ENCODE data around the gene ANO1.

ANO1 gene

DNA sequence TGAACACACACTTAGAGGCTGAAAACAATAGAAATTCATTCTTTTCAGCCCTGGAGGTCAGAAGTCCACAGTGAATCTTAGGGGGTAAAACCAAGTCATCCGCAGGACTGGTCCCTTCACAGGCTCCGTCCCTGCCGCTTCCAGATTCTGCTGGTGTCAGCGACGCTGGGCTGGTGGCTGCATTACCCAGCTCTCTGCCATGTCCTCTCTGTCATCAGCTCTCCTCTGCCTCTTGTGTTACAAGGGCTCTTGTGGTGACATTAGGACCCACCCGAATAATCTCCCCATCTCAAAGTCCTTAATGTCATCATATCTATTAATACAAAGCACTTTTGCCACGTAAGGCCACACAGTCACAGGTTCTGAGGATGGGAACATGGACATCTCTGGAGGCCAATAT, 47.7 kb upstream of the ANO1 start:
- Histone ChIP-seq H3K36me3 (ENCODE audit: insufficient read depth, low read length) (no peaks in the 10 kb centered on the region), H3K27me3 (ENCODE audit: insufficient read depth, low read length) (no peaks in the 10 kb centered on the region; the same call in 1 of the 2 replicates), H3K4me2 (ENCODE audit: low read length) (no peak overlapping the region), H3K9me3 (ENCODE audit: low read length) (no peaks in the 10 kb centered on the region), H4K20me1 (ENCODE audit: insufficient read depth, low read length) (no peaks in the 10 kb centered on the region), H3K9ac (ENCODE audit: low read length) (no peak overlapping the region), H3F3A (ENCODE audit: insufficient read depth, low read length) (no peaks in the 10 kb centered on the region), H3K4me1 (ENCODE audit: insufficient read depth, low read length, severe bottlenecking) (no peaks in the 10 kb centered on the region), H3K27ac (ENCODE audit: low read depth, low read length, poor library complexity, severe bottlenecking) (no peak overlapping the region), H3K9me2 (ENCODE audit: low read depth, low read length) (no peaks in the 10 kb centered on the region), H2AFZ (ENCODE audit: low read length) (no peak overlapping the region), H3K4me3 (ENCODE audit: low read depth, low read length, poor library complexity, severe bottlenecking) (no peak overlapping the region), H3K79me2 (ENCODE audit: insufficient read depth, low read length) (no peaks in the 10 kb centered on the region)
- TF ChIP-seq EZH2 (IDR thresholded peaks at IDR 0.05; ENCODE audit: borderline replicate concordance, low read length) = no peak
- no peak for TF ChIP-seq CTCF (IDR thresholded peaks at IDR 0.05; ENCODE audit: low read length)

DNA sequence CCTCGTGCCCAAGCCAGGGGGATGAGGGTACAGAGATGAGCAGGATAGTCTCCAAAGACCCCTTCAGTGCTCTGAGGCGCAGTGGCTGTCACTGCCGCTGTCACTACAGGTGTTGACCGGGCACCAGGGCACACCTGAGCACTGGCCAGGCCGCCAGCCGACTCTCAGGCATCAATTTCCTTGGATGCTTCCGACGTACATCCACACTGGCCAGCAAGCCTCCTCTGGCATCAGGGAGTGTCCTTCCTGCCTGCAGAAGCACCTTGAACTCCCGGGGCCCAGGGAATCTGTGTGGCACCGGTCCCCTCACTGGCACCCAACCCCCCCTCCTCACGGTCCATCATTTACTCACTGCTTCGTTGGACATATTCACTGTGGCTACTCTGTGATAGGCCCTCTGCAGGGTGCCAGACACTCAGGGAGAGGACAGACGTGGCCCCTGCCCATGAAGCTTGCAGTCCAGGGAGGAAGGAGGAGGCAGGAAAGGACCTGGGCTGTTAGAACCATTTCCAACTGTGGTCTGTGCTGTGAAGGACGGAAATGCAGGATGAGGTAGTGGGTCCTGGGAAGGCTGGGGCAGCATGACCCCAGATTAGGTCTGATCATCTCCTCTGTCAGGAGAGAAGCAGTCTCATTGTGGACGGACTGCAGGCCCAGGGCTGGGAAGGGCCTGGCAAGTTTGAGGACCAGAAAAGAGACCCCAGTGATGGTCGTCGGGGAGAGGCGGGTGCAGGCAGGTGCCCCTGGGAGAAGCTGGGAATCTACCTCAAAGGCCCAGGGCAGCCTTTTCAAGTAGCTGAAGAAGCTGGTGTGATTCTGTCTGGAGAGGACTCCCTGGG, 46.3 kb upstream of the ANO1 start:
- H3K36me3 ChIP-seq (ENCODE audit: insufficient read depth, low read length) = no peaks in the 10 kb centered on the region
- no peak overlapping the region for H2AFZ ChIP-seq (ENCODE audit: low read length)
- H3K9me3 ChIP-seq (ENCODE audit: low read length) = no peaks in the 10 kb centered on the region
- H3K4me3 ChIP-seq (ENCODE audit: low read depth, low read length, poor library complexity, severe bottlenecking) = no peak overlapping the region
- TF ChIP-seq CTCF (IDR thresholded peaks at IDR 0.05; ENCODE audit: low read length) = no peak
- H3K79me2 ChIP-seq (ENCODE audit: insufficient read depth, low read length) = no peaks in the 10 kb centered on the region
- no peaks in the 10 kb centered on the region for H3K9me2 ChIP-seq (ENCODE audit: low read depth, low read length)
- no peaks in the 10 kb centered on the region; the same call in 1 of the 2 replicates for H3K27me3 ChIP-seq (ENCODE audit: insufficient read depth, low read length)
- H4K20me1 ChIP-seq (ENCODE audit: insufficient read depth, low read length) = no peaks in the 10 kb centered on the region
- H3K4me2 ChIP-seq (ENCODE audit: low read length) = no peak overlapping the region
- no peaks in the 10 kb centered on the region for H3F3A ChIP-seq (ENCODE audit: insufficient read depth, low read length)
- H3K4me1 ChIP-seq (ENCODE audit: insufficient read depth, low read length, severe bottlenecking) = no peaks in the 10 kb centered on the region
- no peak overlapping the region for H3K9ac ChIP-seq (ENCODE audit: low read length)
- no peak overlapping the region for H3K27ac ChIP-seq (ENCODE audit: low read depth, low read length, poor library complexity, severe bottlenecking)

DNA sequence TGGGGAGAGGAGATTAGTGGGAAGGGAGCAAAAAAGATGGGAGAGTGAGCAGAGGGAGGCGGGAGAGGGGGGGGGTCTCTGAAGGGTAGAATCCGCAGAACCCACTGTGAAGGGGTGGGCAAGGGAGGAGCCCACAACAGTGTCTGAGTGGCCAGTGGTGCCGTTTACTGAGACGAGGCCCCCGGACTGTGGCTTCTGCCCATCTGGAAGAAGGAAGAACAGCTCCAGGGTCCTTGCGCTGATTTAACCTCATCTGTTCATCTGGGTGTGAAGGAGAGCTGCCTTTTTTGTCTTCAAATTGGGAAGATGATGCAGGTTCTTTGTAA, 45.7 kb upstream of the ANO1 start:
- Histone ChIP-seq H3K27ac (ENCODE audit: low read depth, low read length, poor library complexity, severe bottlenecking) (no peak overlapping the region), H4K20me1 (ENCODE audit: insufficient read depth, low read length) (no peaks in the 10 kb centered on the region), H3K36me3 (ENCODE audit: insufficient read depth, low read length) (no peaks in the 10 kb centered on the region), H3F3A (ENCODE audit: insufficient read depth, low read length) (no peaks in the 10 kb centered on the region), H3K9me2 (ENCODE audit: low read depth, low read length) (no peaks in the 10 kb centered on the region), H3K9ac (ENCODE audit: low read length) (no peak overlapping the region), H2AFZ (ENCODE audit: low read length) (no peak overlapping the region), H3K9me3 (ENCODE audit: low read length) (no peaks in the 10 kb centered on the region), H3K79me2 (ENCODE audit: insufficient read depth, low read length) (no peaks in the 10 kb centered on the region), H3K4me2 (ENCODE audit: low read length) (no peak overlapping the region), H3K4me3 (ENCODE audit: low read depth, low read length, poor library complexity, severe bottlenecking) (no peak overlapping the region), H3K4me1 (ENCODE audit: insufficient read depth, low read length, severe bottlenecking) (no peaks in the 10 kb centered on the region), H3K27me3 (ENCODE audit: insufficient read depth, low read length) (no peaks in the 10 kb centered on the region; the same call in 1 of the 2 replicates)
- no peak for TF ChIP-seq CTCF (IDR thresholded peaks at IDR 0.05; ENCODE audit: low read length)
- TF ChIP-seq EZH2 (IDR thresholded peaks at IDR 0.05; ENCODE audit: borderline replicate concordance, low read length) = no peak
